Fibroblast of lung (primary cell): ENCODE results near the gene IP6K3.

Experiments used
- EZH2 ChIP-seq: IDR thresholded peaks from 2 replicates; pipeline ENCODE4 v1.5.1; 2012; ENCODE audit warnings: low read length, control low read depth, mild to moderate bottlenecking; ENCODE audit errors: missing control alignments
- TF ChIP-seq, protein P1 (sequence below), 2 donors: IDR thresholded peaks in 1 of 2; conservative IDR thresholded peaks in 1 of 2; 1 replicate in 1 of 2; 2 replicates in 1 of 2; pipeline ENCODE4 v1.5.1; 2011 to 2012; ENCODE audit warnings: low read length in 2 of 2, control low read depth in 1 of 2, inconsistent platforms in 1 of 2, low read depth in 1 of 2, mild to moderate bottlenecking in 1 of 2

DNA sequence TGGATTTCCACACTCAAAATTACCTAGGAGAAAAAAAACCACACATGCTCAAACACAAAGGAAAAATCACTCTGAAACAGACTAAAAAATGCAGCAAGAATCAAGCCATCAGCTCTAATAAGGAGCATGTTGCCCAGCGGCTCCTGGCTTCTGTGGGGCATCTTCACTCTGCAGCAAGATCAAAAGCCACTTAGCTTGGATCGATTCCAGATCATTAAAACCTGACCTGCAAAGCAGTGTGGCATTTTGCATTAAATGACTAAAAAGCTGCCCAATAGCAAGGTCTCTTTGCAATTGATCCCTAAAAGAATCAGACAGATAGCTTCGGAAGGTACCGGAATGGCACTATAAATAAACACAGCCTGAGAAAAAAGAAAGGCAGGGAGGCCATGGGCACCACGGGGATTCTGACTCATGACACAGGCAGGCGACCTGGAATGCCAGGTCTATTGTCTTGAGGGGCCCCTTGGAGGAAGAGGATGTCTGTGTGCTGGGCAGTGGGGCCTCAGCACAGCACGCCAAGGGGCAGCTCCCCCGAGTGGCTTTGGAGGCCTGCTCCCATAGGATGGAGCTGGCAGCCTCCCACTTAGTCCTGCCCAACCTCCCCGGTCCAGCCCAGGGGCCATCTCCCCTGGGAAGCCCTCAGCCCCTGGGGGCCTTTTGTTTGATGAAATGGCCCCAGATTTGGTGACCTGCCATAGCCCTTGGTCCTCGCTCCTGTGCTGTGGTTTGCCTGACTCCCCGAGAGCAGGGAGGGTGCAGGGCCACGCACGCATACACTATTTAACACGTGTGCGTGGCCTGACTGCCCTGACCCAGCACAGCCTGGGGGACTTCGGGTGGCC, 34.6 kb upstream of the IP6K3 start:
- TF ChIP-seq, protein P1, sequence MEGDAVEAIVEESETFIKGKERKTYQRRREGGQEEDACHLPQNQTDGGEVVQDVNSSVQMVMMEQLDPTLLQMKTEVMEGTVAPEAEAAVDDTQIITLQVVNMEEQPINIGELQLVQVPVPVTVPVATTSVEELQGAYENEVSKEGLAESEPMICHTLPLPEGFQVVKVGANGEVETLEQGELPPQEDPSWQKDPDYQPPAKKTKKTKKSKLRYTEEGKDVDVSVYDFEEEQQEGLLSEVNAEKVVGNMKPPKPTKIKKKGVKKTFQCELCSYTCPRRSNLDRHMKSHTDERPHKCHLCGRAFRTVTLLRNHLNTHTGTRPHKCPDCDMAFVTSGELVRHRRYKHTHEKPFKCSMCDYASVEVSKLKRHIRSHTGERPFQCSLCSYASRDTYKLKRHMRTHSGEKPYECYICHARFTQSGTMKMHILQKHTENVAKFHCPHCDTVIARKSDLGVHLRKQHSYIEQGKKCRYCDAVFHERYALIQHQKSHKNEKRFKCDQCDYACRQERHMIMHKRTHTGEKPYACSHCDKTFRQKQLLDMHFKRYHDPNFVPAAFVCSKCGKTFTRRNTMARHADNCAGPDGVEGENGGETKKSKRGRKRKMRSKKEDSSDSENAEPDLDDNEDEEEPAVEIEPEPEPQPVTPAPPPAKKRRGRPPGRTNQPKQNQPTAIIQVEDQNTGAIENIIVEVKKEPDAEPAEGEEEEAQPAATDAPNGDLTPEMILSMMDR (conservative IDR thresholded peaks at IDR 0.05 in 1 of 2, IDR thresholded peaks at IDR 0.05 in 1 of 2; ENCODE audit: low read depth in 1 of 2, low read length in 2 of 2), result no peak
- no peak for TF ChIP-seq EZH2
